Lower lobe of right lung (tissue), 2 donors: ENCODE data around the gene FRMD4A. TPM values are rescaled to one million over a fixed set of nuclear protein-coding genes. Genes with fewer than 3 reads are reported as not detected.

ENCODE experiments used
- ATAC-seq, 2 donors: fragments of 200-7000 bp; cut with Tn5 transposase; one replicate each; pipeline ENCODE4 v1.9.1; 2020 to 2022; ENCODE audit warnings: mild to moderate bottlenecking in 2 of 2, moderate library complexity in 2 of 2
- DNase-seq: peaks from one replicate; pipeline ENCODE4 v3.0.0-alpha.2; 2020
- H3K27ac ChIP-seq: fragments of 200-600 bp; one replicate; pipeline ENCODE4 v1.8.0; 2022
- H3K27me3 ChIP-seq: fragments of 200-600 bp; one replicate; pipeline ENCODE4 v1.8.0; 2022; ENCODE audit warnings: low read depth
- H3K36me3 ChIP-seq: fragments of 200-600 bp; one replicate; pipeline ENCODE4 v1.8.0; 2022; ENCODE audit warnings: mild to moderate bottlenecking
- H3K4me1 ChIP-seq: fragments of 200-600 bp; one replicate; pipeline ENCODE4 v1.8.0; 2022
- H3K4me3 ChIP-seq: fragments of 200-600 bp; one replicate; pipeline ENCODE4 v1.8.0; 2022; ENCODE audit warnings: mild to moderate bottlenecking
- H3K9me3 ChIP-seq: fragments of 200-600 bp; one replicate; pipeline ENCODE4 v1.8.0; 2022
- CTCF ChIP-seq: fragments of 200-600 bp; IDR thresholded peaks from one replicate; pipeline ENCODE4 v1.8.0; 2022; ENCODE audit warnings: antibody characterized with exemption, mild to moderate bottlenecking
- intact Hi-C: fragments of 100-400 bp; cut with DNase I; formaldehyde crosslinking; loops from one replicate; pipeline ENCODE4 v1.11.0; 2022
- total RNA-seq: library from RNA; stranded (reverse); fragmentation: NEBNext Ultra II Directional; extraction: Animal tissue kit (Norgen Biotek cat#: 25700); gene quantifications from one replicate; pipeline ENCODE4 v1.2.1, GENCODE V29; 2021
- donor health status: DM: no; HTN: yes; CAD: no; lungs with severe emphysema.

FRMD4A gene
- total RNA-seq, 1 donor from 2014 or later, result 64.8 TPM

GRCh38 chr10:13706175-13706574 lies 624.5 kb downstream of the FRMD4A start:
- ATAC-seq, result no peak
- no peak for TF ChIP-seq CTCF
- Histone ChIP-seq H3K4me3 (peak overlapping the region; percentile 56), H3K27ac (peak overlapping the region; percentile 15), H3K9me3 (no peaks in the 10 kb centered on the region), H3K27me3 (no peaks in the 10 kb centered on the region), H3K36me3 (peaks cover 6% of the 10 kb centered on the region), H3K4me1 (peaks cover 39% of the 10 kb centered on the region)
- intact Hi-C loops, result no loop called here
- no peak for DNase-seq

GRCh38 chr10:13705526-13706174 lies 625.1 kb downstream of the FRMD4A start:
- TF ChIP-seq CTCF, result no peak

GRCh38 chr10:13704964-13705363 lies 625.8 kb downstream of the FRMD4A start:
- H3K36me3 ChIP-seq, result peaks cover 10% of the 10 kb centered on the region
- H3K4me3 ChIP-seq, result peak overlapping the region; percentile 56
- DNase-seq (no peak), ATAC-seq (no peak)
- H3K9me3 ChIP-seq, result no peaks in the 10 kb centered on the region
- no peaks in the 10 kb centered on the region for H3K27me3 ChIP-seq
- intact Hi-C loops, result no loop called here
- H3K4me1 ChIP-seq, result peaks cover 39% of the 10 kb centered on the region
- no peak for TF ChIP-seq CTCF
- no peak overlapping the region for H3K27ac ChIP-seq

More at GRCh38 chr10:13705526-13706174, 625.1 kb downstream of the FRMD4A start:
- intact Hi-C loops, result no loop called here
- Histone ChIP-seq H3K4me1 (peaks cover 39% of the 10 kb centered on the region), H3K9me3 (no peaks in the 10 kb centered on the region), H3K36me3 (peaks cover 9% of the 10 kb centered on the region), H3K27ac (peak overlapping the region; percentile 15), H3K27me3 (no peaks in the 10 kb centered on the region), H3K4me3 (peak overlapping the region; percentile 56)
- DNase-seq (no peak), ATAC-seq (no peak)

GRCh38 chr10:13703997-13704536 lies 626.7 kb downstream of the FRMD4A start:
- no peak overlapping the region for H3K27ac ChIP-seq
- H3K4me1 ChIP-seq, result peaks cover 39% of the 10 kb centered on the region
- intact Hi-C loops, result no loop called here
- no peaks in the 10 kb centered on the region for H3K9me3 ChIP-seq
- TF ChIP-seq CTCF, result no peak
- H3K4me3 ChIP-seq, result no peak overlapping the region
- no peaks in the 10 kb centered on the region for H3K27me3 ChIP-seq
- no peak for DNase-seq
- no peak for ATAC-seq
- peaks cover 17% of the 10 kb centered on the region for H3K36me3 ChIP-seq

- H3K4me1 ChIP-seq, result peaks cover 39% of the 10 kb centered on the region
- no peak for TF ChIP-seq CTCF
- DNase-seq, result no peak
- intact Hi-C loops, result no loop called here
- no peak for ATAC-seq
- peaks cover 20% of the 10 kb centered on the region for H3K36me3 ChIP-seq
- H3K9me3 ChIP-seq, result no peaks in the 10 kb centered on the region
- H3K27ac ChIP-seq, result no peak overlapping the region
- H3K27me3 ChIP-seq, result no peaks in the 10 kb centered on the region
- no peak overlapping the region for H3K4me3 ChIP-seq
These were observed 627.5 kb downstream of the FRMD4A start for GRCh38 chr10:13703101-13703818.
